Gastrocnemius medialis (tissue), 4 donors: Measurements from ENCODE around the gene HEATR5B.

Experiments used
- CTCF ChIP-seq, 5 experiments: fragments of 450-650 bp in 3 of 5; fragments of 200-600 bp in 2 of 5; sonication (generic) in 2 of 5; IDR thresholded peaks in 4 of 5; conservative IDR thresholded peaks in 1 of 5; 1 replicate in 4 of 5; 2 replicates in 1 of 5; pipeline ENCODE4 v1.5.1; 2016 to 2019; ENCODE audit warnings: antibody characterized with exemption in 5 of 5, mild to moderate bottlenecking in 3 of 5, moderate library complexity in 3 of 5
- POLR2A ChIP-seq, 2 donors: fragments of 450-650 bp; IDR thresholded peaks; one replicate each; pipeline ENCODE4 v1.6.1; 2017; ENCODE audit warnings: antibody characterized with exemption in 2 of 2, mild to moderate bottlenecking in 2 of 2, moderate library complexity in 2 of 2

GRCh38 chr2:37098416-37099118 is 14.4 kb upstream of the HEATR5B start:
- TF ChIP-seq CTCF (IDR thresholded peaks at IDR 0.05 in 4 of 5, conservative IDR thresholded peaks at IDR 0.05 in 1 of 5) (no peak), POLR2A (IDR thresholded peaks at IDR 0.05) (no peak)
